ENCODE results near the gene CD274.
A peak's percentile ranks its signal among the peaks of the same experiment; 100 is the strongest.

CD274 gene

DNA sequence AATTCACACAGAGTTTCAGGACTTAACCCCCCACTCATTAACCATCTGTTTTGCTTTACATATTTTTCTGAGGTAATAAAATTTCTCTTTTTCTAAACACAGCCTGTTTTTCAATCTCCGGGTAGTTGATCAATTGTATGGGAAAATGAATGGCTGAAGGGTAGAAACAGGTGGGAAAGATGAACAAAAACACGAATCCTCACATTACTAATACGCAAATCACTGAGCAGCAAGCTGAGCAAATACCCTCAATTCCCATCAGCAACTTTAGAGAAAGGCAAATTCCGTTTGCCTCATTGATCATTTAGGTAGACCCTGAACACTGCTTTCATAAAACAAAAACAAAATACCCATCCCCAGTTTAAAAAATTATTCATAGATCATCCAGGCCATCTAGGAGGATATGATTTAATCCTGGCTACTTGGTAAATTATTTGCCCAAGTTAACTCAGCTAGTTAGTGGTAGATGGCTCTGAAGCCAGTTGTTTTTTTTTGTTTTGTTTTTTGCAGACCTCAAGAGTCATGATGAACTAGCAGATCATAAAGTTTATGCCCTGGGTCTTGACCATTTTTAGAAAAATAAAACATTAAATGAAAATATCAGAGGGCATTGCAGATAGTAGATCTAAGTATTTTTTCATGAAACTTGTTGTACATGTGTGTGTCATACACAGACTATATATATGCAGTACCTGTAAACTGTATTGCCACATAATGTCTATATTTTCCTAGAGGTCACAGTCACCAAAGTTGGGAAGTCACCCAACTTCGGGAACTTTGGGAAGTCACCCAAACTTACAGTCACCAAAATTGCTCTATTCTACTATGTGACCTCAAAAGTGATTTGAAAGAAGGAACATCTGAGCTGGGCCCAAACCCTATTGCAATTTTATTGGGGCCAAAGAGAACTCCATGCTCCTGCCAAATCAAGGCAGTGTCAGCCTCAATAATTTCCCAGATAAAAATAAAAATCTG lies 1.6 kb upstream of the CD274 start:
- peaks cover 64% of the 10 kb centered on the region for H3K4me1 ChIP-seq (ENCODE audit: insufficient read depth, poor library complexity, severe bottlenecking)
- TF ChIP-seq, protein P1, sequence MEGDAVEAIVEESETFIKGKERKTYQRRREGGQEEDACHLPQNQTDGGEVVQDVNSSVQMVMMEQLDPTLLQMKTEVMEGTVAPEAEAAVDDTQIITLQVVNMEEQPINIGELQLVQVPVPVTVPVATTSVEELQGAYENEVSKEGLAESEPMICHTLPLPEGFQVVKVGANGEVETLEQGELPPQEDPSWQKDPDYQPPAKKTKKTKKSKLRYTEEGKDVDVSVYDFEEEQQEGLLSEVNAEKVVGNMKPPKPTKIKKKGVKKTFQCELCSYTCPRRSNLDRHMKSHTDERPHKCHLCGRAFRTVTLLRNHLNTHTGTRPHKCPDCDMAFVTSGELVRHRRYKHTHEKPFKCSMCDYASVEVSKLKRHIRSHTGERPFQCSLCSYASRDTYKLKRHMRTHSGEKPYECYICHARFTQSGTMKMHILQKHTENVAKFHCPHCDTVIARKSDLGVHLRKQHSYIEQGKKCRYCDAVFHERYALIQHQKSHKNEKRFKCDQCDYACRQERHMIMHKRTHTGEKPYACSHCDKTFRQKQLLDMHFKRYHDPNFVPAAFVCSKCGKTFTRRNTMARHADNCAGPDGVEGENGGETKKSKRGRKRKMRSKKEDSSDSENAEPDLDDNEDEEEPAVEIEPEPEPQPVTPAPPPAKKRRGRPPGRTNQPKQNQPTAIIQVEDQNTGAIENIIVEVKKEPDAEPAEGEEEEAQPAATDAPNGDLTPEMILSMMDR (IDR thresholded peaks at IDR 0.05; ENCODE audit: poor library complexity, severe bottlenecking), result no peak
- no peaks in the 10 kb centered on the region for H3K9me3 ChIP-seq (ENCODE audit: severe bottlenecking)
- peak overlapping the region; percentile 87 for H3K27ac ChIP-seq (ENCODE audit: poor library complexity, severe bottlenecking)
- H3K4me3 ChIP-seq (ENCODE audit: severe bottlenecking), result no peak overlapping the region
- no peak for ATAC-seq (ENCODE audit: low read depth)
- no peak for DNase-seq (ENCODE audit: low spot score)
- H3K27me3 ChIP-seq (ENCODE audit: insufficient read depth, poor library complexity, severe bottlenecking), result no peaks in the 10 kb centered on the region
- H3K36me3 ChIP-seq (ENCODE audit: low read depth), result no peaks in the 10 kb centered on the region

- H3K27me3 ChIP-seq (ENCODE audit: insufficient read depth, poor library complexity, severe bottlenecking), result no peaks in the 10 kb centered on the region
- no peaks in the 10 kb centered on the region for H3K36me3 ChIP-seq (ENCODE audit: low read depth)
- no peaks in the 10 kb centered on the region for H3K9me3 ChIP-seq (ENCODE audit: severe bottlenecking)
- peak overlapping the region; percentile 87 for H3K27ac ChIP-seq (ENCODE audit: poor library complexity, severe bottlenecking)
- peak overlapping the region; percentile 45 for H3K4me3 ChIP-seq (ENCODE audit: severe bottlenecking)
- DNase-seq (ENCODE audit: low spot score) (no peak), ATAC-seq (ENCODE audit: low read depth) (peak; percentile 30)
- H3K4me1 ChIP-seq (ENCODE audit: insufficient read depth, poor library complexity, severe bottlenecking), result peaks cover 72% of the 10 kb centered on the region
- TF ChIP-seq, protein P1 (IDR thresholded peaks at IDR 0.05; ENCODE audit: poor library complexity, severe bottlenecking), result no peak
Measured at GRCh38 chr9:5449521-5450358, 602 bp upstream of the CD274 start.

GRCh38 chr9:5452286-5452609 lies 1.9 kb downstream of the CD274 start:
- Histone ChIP-seq H3K27me3 (ENCODE audit: insufficient read depth, poor library complexity, severe bottlenecking) (no peaks in the 10 kb centered on the region), H3K4me1 (ENCODE audit: insufficient read depth, poor library complexity, severe bottlenecking) (peaks cover 65% of the 10 kb centered on the region), H3K27ac (ENCODE audit: poor library complexity, severe bottlenecking) (peak overlapping the region; percentile 87), H3K9me3 (ENCODE audit: severe bottlenecking) (no peaks in the 10 kb centered on the region), H3K36me3 (ENCODE audit: low read depth) (peaks cover 12% of the 10 kb centered on the region), H3K4me3 (ENCODE audit: severe bottlenecking) (no peak overlapping the region)
- TF ChIP-seq, protein P1 (IDR thresholded peaks at IDR 0.05; ENCODE audit: poor library complexity, severe bottlenecking), result no peak
- DNase-seq (ENCODE audit: low spot score), result no peak
- no peak for ATAC-seq (ENCODE audit: low read depth)

DNA sequence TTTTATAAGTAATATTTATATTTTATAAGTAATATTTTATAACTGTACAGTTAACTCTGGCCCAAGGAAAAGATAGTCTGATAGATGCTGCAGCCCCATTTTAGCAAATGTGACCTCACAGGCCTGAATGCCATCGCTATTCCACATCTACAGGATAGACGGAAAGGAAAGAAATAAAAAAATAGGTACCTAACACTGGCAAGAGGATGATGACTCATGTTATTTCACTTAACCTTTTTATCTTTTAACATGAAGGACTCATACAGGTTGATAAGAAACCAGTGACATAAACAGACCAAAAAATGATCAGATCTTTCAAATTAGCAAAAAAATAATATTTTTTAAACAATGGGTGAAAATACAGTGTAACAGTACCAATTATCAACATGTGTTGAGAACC lies 2.7 kb downstream of the CD274 start:
- DNase-seq (ENCODE audit: low spot score), result no peak
- H3K27me3 ChIP-seq (ENCODE audit: insufficient read depth, poor library complexity, severe bottlenecking), result no peaks in the 10 kb centered on the region
- no peak for ATAC-seq (ENCODE audit: low read depth)
- TF ChIP-seq, protein P1 (IDR thresholded peaks at IDR 0.05; ENCODE audit: poor library complexity, severe bottlenecking), result no peak
- H3K9me3 ChIP-seq (ENCODE audit: severe bottlenecking), result no peaks in the 10 kb centered on the region
- peaks cover 20% of the 10 kb centered on the region for H3K36me3 ChIP-seq (ENCODE audit: low read depth)
- no peak overlapping the region for H3K4me3 ChIP-seq (ENCODE audit: severe bottlenecking)
- peak overlapping the region; percentile 56 for H3K27ac ChIP-seq (ENCODE audit: poor library complexity, severe bottlenecking)
- peaks cover 58% of the 10 kb centered on the region for H3K4me1 ChIP-seq (ENCODE audit: insufficient read depth, poor library complexity, severe bottlenecking)
